ENCODE data around the gene CIP2A.
A peak's percentile ranks its signal among the peaks of the same experiment; 100 is the strongest.

Gene CIP2A

GRCh38 chr3:108528459-108529252 is 60.6 kb downstream of the CIP2A start:
- DNase-seq (ENCODE audit: low read depth), result no peak
- no peak overlapping the region for H3K4me3 ChIP-seq (ENCODE audit: low read length)
- no peak for TF ChIP-seq CTCF (conservative IDR thresholded peaks at IDR 0.05; ENCODE audit: low read depth, low read length)

GRCh38 chr3:108527817-108528216 is 61.4 kb downstream of the CIP2A start:
- DNase-seq (ENCODE audit: low read depth), result no peak
- no peak for TF ChIP-seq CTCF (conservative IDR thresholded peaks at IDR 0.05; ENCODE audit: low read depth, low read length)
- H3K4me3 ChIP-seq (ENCODE audit: low read length), result no peak overlapping the region

GRCh38 chr3:108527109-108527508 is 62.1 kb downstream of the CIP2A start:
- no peak for TF ChIP-seq CTCF (conservative IDR thresholded peaks at IDR 0.05; ENCODE audit: low read depth, low read length)
- peak; percentile 43 for DNase-seq (ENCODE audit: low read depth)
- H3K4me3 ChIP-seq (ENCODE audit: low read length), result no peak overlapping the region

GRCh38 chr3:108525971-108526370 is 63.3 kb downstream of the CIP2A start:
- H3K4me3 ChIP-seq (ENCODE audit: low read length), result no peak overlapping the region
- DNase-seq (ENCODE audit: low read depth), result no peak
- no peak for TF ChIP-seq CTCF (conservative IDR thresholded peaks at IDR 0.05; ENCODE audit: low read depth, low read length)

- no peak for TF ChIP-seq CTCF (conservative IDR thresholded peaks at IDR 0.05; ENCODE audit: low read depth, low read length)
- no peak overlapping the region for H3K4me3 ChIP-seq (ENCODE audit: low read length)
- no peak for DNase-seq (ENCODE audit: low read depth)
These were observed 64.0 kb downstream of the CIP2A start for GRCh38 chr3:108525256-108525655.

GRCh38 chr3:108524537-108524936 is 64.7 kb downstream of the CIP2A start:
- no peak overlapping the region for H3K4me3 ChIP-seq (ENCODE audit: low read length)
- TF ChIP-seq CTCF (conservative IDR thresholded peaks at IDR 0.05; ENCODE audit: low read depth, low read length), result no peak
- DNase-seq (ENCODE audit: low read depth), result peak; percentile 75

GRCh38 chr3:108518895-108519294 is 70.3 kb downstream of the CIP2A start:
- TF ChIP-seq CTCF (conservative IDR thresholded peaks at IDR 0.05; ENCODE audit: low read depth, low read length), result no peak
- DNase-seq (ENCODE audit: low read depth), result no peak
- H3K4me3 ChIP-seq (ENCODE audit: low read length), result no peak overlapping the region

Measured in retinal pigment epithelial cell (primary cell).